H9 (cell line): ENCODE measurements around the gene HEATR5A. TPM values are rescaled to one million over a fixed set of nuclear protein-coding genes. Genes with fewer than 3 reads are reported as not detected.

Experiments used
- DNase-seq: peaks from one replicate; pipeline ENCODE4 v3.0.0-alpha.2; 2017
- H2AFZ ChIP-seq: one replicate; pipeline ENCODE4 v1.6.1; 2013; ENCODE audit warnings: mild to moderate bottlenecking, low read length, control low read depth, moderate library complexity
- H2AK5ac ChIP-seq: 2 replicates; pipeline ENCODE4 v1.6.1; 2013; ENCODE audit warnings: low read length, control low read depth, mixed read lengths; ENCODE audit not compliant: insufficient read length
- H2BK120ac ChIP-seq: one replicate; pipeline ENCODE4 v1.6.1; 2013; ENCODE audit warnings: low read depth, mild to moderate bottlenecking, low read length, control low read depth, inconsistent platforms; ENCODE audit not compliant: poor library complexity, severe bottlenecking
- H2BK12ac ChIP-seq: 2 replicates; pipeline ENCODE4 v1.6.1; 2013; ENCODE audit warnings: low read length, control low read depth, mixed read lengths, low read depth; ENCODE audit not compliant: insufficient read length
- H2BK15ac ChIP-seq: 2 replicates; pipeline ENCODE4 v1.6.1; 2013; ENCODE audit warnings: low read depth, low read length, control low read depth
- H2BK20ac ChIP-seq: one replicate; pipeline ENCODE4 v1.6.1; 2013; ENCODE audit warnings: low read depth, mild to moderate bottlenecking, low read length, control low read depth, inconsistent platforms; ENCODE audit not compliant: poor library complexity, severe bottlenecking
- H2BK5ac ChIP-seq: 2 replicates; pipeline ENCODE4 v1.6.1; 2013; ENCODE audit warnings: low read length, control low read depth, mixed read lengths; ENCODE audit not compliant: insufficient read length
- H3K14ac ChIP-seq: 2 replicates; pipeline ENCODE4 v1.6.1; 2013; ENCODE audit warnings: low read length, control low read depth; ENCODE audit not compliant: insufficient read depth
- H3K18ac ChIP-seq: 2 replicates; pipeline ENCODE4 v1.6.1; 2013; ENCODE audit warnings: low read depth, mild to moderate bottlenecking, mixed read lengths, low read length, control low read depth; ENCODE audit not compliant: insufficient read length
- H3K23ac ChIP-seq: 2 replicates; pipeline ENCODE4 v1.6.1; 2013; ENCODE audit warnings: low read length, control low read depth, mixed read lengths, low read depth; ENCODE audit not compliant: insufficient read length
- H3K23me2 ChIP-seq: 2 replicates; pipeline ENCODE4 v1.6.1; 2013; ENCODE audit warnings: low read depth, mild to moderate bottlenecking, mixed read lengths, low read length, control low read depth; ENCODE audit not compliant: insufficient read length, poor library complexity, severe bottlenecking
- H3K27ac ChIP-seq: 2 replicates; pipeline ENCODE4 v1.5.1; 2013; ENCODE audit warnings: low read length, control low read depth, mixed read lengths, low read depth; ENCODE audit not compliant: insufficient read length
- H3K27me3 ChIP-seq: 2 replicates; pipeline ENCODE4 v1.6.1; 2013; ENCODE audit warnings: low read length, control low read depth, inconsistent platforms; ENCODE audit not compliant: insufficient read depth
- H3K4ac ChIP-seq: 2 replicates; pipeline ENCODE4 v1.6.1; 2013; ENCODE audit warnings: low read depth, mild to moderate bottlenecking, control low read depth, inconsistent platforms, low read length, moderate library complexity
- H3K4me1 ChIP-seq: 2 replicates; pipeline ENCODE4 v1.6.1; 2013; ENCODE audit warnings: low read length, control low read depth, inconsistent platforms; ENCODE audit not compliant: insufficient read depth
- H3K4me2 ChIP-seq: 2 replicates; pipeline ENCODE4 v1.6.1; 2013; ENCODE audit warnings: low read length, control low read depth, mixed read lengths; ENCODE audit not compliant: insufficient read length, insufficient read depth
- H3K56ac ChIP-seq: 2 replicates; pipeline ENCODE4 v1.6.1; 2013; ENCODE audit warnings: low read depth, mild to moderate bottlenecking, mixed read lengths, low read length, control low read depth; ENCODE audit not compliant: insufficient read length
- H3K79me1 ChIP-seq: 2 replicates; pipeline ENCODE4 v1.6.1; 2013; ENCODE audit warnings: low read depth, mild to moderate bottlenecking, moderate library complexity, low read length, control low read depth, inconsistent platforms; ENCODE audit not compliant: insufficient read depth, poor library complexity, severe bottlenecking
- H3K79me2 ChIP-seq: 2 replicates; pipeline ENCODE4 v1.6.1; 2013; ENCODE audit warnings: low read length, control low read depth, inconsistent platforms; ENCODE audit not compliant: insufficient read depth
- H3K9ac ChIP-seq: 2 replicates; pipeline ENCODE4 v1.6.1; 2013; ENCODE audit warnings: low read length, control low read depth, mixed read lengths; ENCODE audit not compliant: insufficient read length; ENCODE audit errors: extremely low read depth
- H3K9me3 ChIP-seq: one replicate; pipeline ENCODE4 v1.6.1; 2013; ENCODE audit warnings: low read depth, low read length, inconsistent platforms; ENCODE audit not compliant: control insufficient read depth
- H3T11ph ChIP-seq: one replicate; pipeline ENCODE4 v1.6.1; 2013; ENCODE audit warnings: mild to moderate bottlenecking, low read length, control low read depth, inconsistent platforms
- H4K20me1 ChIP-seq: one replicate; pipeline ENCODE4 v1.6.1; 2013; ENCODE audit not compliant: control insufficient read depth, insufficient read length, insufficient read depth
- H4K5ac ChIP-seq: 2 replicates; pipeline ENCODE4 v1.6.1; 2013; ENCODE audit warnings: low read depth, mild to moderate bottlenecking, mixed read lengths, low read length, control low read depth; ENCODE audit not compliant: insufficient read length
- H4K8ac ChIP-seq: replicated peaks from 2 replicates; pipeline ENCODE4 v1.6.1; 2013; ENCODE audit warnings: low read length, control low read depth, mixed read lengths, low read depth; ENCODE audit not compliant: insufficient read length
- H4K91ac ChIP-seq: 2 replicates; pipeline ENCODE4 v1.6.1; 2013; ENCODE audit warnings: low read depth, mild to moderate bottlenecking, moderate library complexity, mixed read lengths, low read length, control low read depth; ENCODE audit not compliant: insufficient read length
- H3K27ac Mint-ChIP-seq, 3 experiments: 2 replicates in 2 of 3; 3 replicates in 1 of 3; pipeline ENCODE4 v1.8.0; 2020 to 2021; ENCODE audit warnings: mixed read lengths in 3 of 3, mild to moderate bottlenecking in 1 of 3, moderate library complexity in 1 of 3
- H3K27me3 Mint-ChIP-seq: 2 replicates; pipeline ENCODE4 v1.8.0; 2021; ENCODE audit warnings: low read depth, mild to moderate bottlenecking, moderate library complexity, mixed read lengths
- H3K36me3 Mint-ChIP-seq, 3 experiments: 2 replicates in 2 of 3; 3 replicates in 1 of 3; pipeline ENCODE4 v1.8.0; 2020 to 2021; ENCODE audit warnings: low read depth in 3 of 3, mixed read lengths in 3 of 3; ENCODE audit not compliant: insufficient read depth in 1 of 3
- H3K4me1 Mint-ChIP-seq, 2 experiments: 2 replicates each; pipeline ENCODE4 v1.8.0; 2020; ENCODE audit warnings: mixed read lengths in 2 of 2
- H3K4me3 Mint-ChIP-seq, 2 experiments: 2 replicates in 1 of 2; 3 replicates in 1 of 2; pipeline ENCODE4 v1.8.0; 2020 to 2021; ENCODE audit warnings: mild to moderate bottlenecking in 2 of 2, mixed read lengths in 2 of 2, moderate library complexity in 1 of 2
- H3K9me3 Mint-ChIP-seq, 2 experiments: 2 replicates in 1 of 2; 3 replicates in 1 of 2; pipeline ENCODE4 v1.8.0; 2020; ENCODE audit warnings: mild to moderate bottlenecking in 2 of 2, mixed read lengths in 2 of 2, moderate library complexity in 1 of 2
- WGBS: extraction: QIAGEN DNeasy Blood & Tissue Kit; methylation state at CpG from one replicate; pipeline ENCODE4 v1.1.7; 2013; ENCODE audit warnings: missing lambda C conversion rate, low lambda C conversion rate, mixed read lengths; ENCODE audit not compliant: insufficient read length; ENCODE audit errors: extremely low coverage; 5-methylcytosine and 5-hydroxymethylcytosine counted together
- total RNA-seq: library from RNA; stranded (reverse); gene quantifications from 2 replicates; pipeline ENCODE4 v1.2.1, GENCODE V29; 2021
- TF ChIP-seq, protein P1 (sequence below): fragments of 200-600 bp; sonication (generic); conservative IDR thresholded peaks from 3 replicates; pipeline ENCODE4 v1.8.0; 2021; ENCODE audit warnings: antibody characterized with exemption, mild to moderate bottlenecking

HEATR5A gene
- total RNA-seq, 1 experiment from 2014 or later: 21.2 TPM

DNA sequence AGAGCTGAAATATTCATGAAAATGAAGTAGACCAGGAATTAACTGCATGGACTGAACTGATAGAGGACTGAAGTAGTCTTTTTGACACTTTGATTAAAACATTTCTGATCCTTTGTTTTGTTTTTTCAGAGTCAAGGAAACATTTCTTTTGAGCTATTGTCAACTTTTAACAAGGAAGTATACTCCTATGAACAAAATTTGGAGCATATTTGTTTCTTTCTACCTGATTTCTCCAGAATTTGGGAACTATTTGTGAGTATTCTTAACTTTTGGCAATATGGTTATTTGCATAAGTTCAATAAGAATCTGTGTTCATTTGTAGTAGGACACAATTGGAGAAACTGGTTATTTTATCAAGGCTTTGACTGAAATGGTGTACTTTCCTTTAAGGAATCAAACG, 141.5 kb downstream of the HEATR5A start:
- H2BK20ac ChIP-seq: no peak overlapping the region
- H3K9me3 Mint-ChIP-seq: peaks cover 55 to 64% of the 10 kb centered on the region in 2 experiments

More for the DNA sequence above, 141.5 kb downstream of the HEATR5A start:
- no peaks in the 10 kb centered on the region for H3K27me3 Mint-ChIP-seq
- DNase-seq: no peak
- no peak overlapping the region for H3T11ph ChIP-seq
- no peak overlapping the region for H4K5ac ChIP-seq
- H3K4me1 ChIP-seq: no peaks in the 10 kb centered on the region
- H3K79me2 ChIP-seq: no peaks in the 10 kb centered on the region
- H3K9me3 ChIP-seq: peaks cover 18% of the 10 kb centered on the region
- no peaks in the 10 kb centered on the region for H3K79me1 ChIP-seq
- H2AK5ac ChIP-seq: no peak overlapping the region
- H4K20me1 ChIP-seq: no peaks in the 10 kb centered on the region
- TF ChIP-seq, protein P1, sequence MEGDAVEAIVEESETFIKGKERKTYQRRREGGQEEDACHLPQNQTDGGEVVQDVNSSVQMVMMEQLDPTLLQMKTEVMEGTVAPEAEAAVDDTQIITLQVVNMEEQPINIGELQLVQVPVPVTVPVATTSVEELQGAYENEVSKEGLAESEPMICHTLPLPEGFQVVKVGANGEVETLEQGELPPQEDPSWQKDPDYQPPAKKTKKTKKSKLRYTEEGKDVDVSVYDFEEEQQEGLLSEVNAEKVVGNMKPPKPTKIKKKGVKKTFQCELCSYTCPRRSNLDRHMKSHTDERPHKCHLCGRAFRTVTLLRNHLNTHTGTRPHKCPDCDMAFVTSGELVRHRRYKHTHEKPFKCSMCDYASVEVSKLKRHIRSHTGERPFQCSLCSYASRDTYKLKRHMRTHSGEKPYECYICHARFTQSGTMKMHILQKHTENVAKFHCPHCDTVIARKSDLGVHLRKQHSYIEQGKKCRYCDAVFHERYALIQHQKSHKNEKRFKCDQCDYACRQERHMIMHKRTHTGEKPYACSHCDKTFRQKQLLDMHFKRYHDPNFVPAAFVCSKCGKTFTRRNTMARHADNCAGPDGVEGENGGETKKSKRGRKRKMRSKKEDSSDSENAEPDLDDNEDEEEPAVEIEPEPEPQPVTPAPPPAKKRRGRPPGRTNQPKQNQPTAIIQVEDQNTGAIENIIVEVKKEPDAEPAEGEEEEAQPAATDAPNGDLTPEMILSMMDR: no peak
- no peaks in the 10 kb centered on the region for H3K27me3 ChIP-seq
- H3K27ac ChIP-seq: no peak overlapping the region
- no peak overlapping the region for H4K8ac ChIP-seq
- no peak overlapping the region for H3K18ac ChIP-seq
- no peak overlapping the region for H3K4me2 ChIP-seq
- no peak overlapping the region for H3K4ac ChIP-seq
- no peak overlapping the region for H3K27ac Mint-ChIP-seq
- H2BK120ac ChIP-seq: no peak overlapping the region
- H3K4me3 Mint-ChIP-seq: no peak overlapping the region
- no peak overlapping the region for H4K91ac ChIP-seq
- no peak overlapping the region for H2BK12ac ChIP-seq
- H3K23me2 ChIP-seq: no peaks in the 10 kb centered on the region
- H2BK15ac ChIP-seq: no peak overlapping the region
- WGBS: no CpG with 5 or more reads among the region's 1 CpG
- no peak overlapping the region for H3K14ac ChIP-seq
- no peak overlapping the region for H2AFZ ChIP-seq
- H3K4me1 Mint-ChIP-seq: no peaks in the 10 kb centered on the region
- H3K36me3 Mint-ChIP-seq: peaks cover 24 to 46% (median 38%) of the 10 kb centered on the region in 3 experiments
- H3K56ac ChIP-seq: no peak overlapping the region
- no peak overlapping the region for H3K9ac ChIP-seq
- no peak overlapping the region for H2BK5ac ChIP-seq
- H3K23ac ChIP-seq: no peak overlapping the region
